Measurements from ENCODE around the gene CRISPLD2. TPM values are rescaled to one million over a fixed set of nuclear protein-coding genes. Genes with fewer than 3 reads are reported as not detected.

Gene CRISPLD2
- total and polyA plus RNA-seq, 10 of the 15 experiments (the other 5 are each of a cell fraction or from before 2014, with no cell fraction given) = 0.03 to 0.30 (median 0.08) TPM; not detected in 5

- Histone ChIP-seq H3K9me3 (replicated peaks; ENCODE audit: control insufficient read depth, insufficient read depth, low read length) (no peaks in the 10 kb centered on the region), H4K20me1 (ENCODE audit: control insufficient read depth, insufficient read depth) (no peaks in the 10 kb centered on the region), H2AFZ (ENCODE audit: control insufficient read depth, low read depth, low read length) (no peak overlapping the region), H3K27me3 (replicated peaks in 1 of 2; ENCODE audit: control insufficient read depth in 2 of 2, insufficient read depth in 2 of 2, low read length in 1 of 2) (peaks cover 3 to 4% of the 10 kb centered on the region in 2 experiments; a peak in 3 of 4 replicates), H3K4me2 (ENCODE audit: control insufficient read depth, insufficient read depth) (no peak overlapping the region), H3K27ac (ENCODE audit: control insufficient read depth, insufficient read depth) (no peak overlapping the region), H3K79me2 (ENCODE audit: control insufficient read depth, insufficient read depth, low read length) (no peaks in the 10 kb centered on the region), H3K4me1 (ENCODE audit: control insufficient read depth, insufficient read depth, low read length) (no peaks in the 10 kb centered on the region), H3K9ac (ENCODE audit: control insufficient read depth, insufficient read depth, low read length) (no peak overlapping the region), H3K36me3 (ENCODE audit: control insufficient read depth in 2 of 2, insufficient read depth in 2 of 2, low read length in 1 of 2) (no peaks in the 10 kb centered on the region), H3K4me3 (no peak overlapping the region)
- DNase-seq (ENCODE audit: low read depth, low spot score) (no peak), ATAC-seq (no peak), FAIRE-seq (no peak)
- CTCF ChIA-PET = no interaction called here
- in situ Hi-C loops (cut with MboI) (no loop called here), intact Hi-C loops (cut with micrococcal nuclease; ENCODE audit: unreplicated experiment) (no loop called here)
- BruUV-seq (replicated peaks) = no TSS peak
- RAD21 ChIA-PET (ENCODE audit: unreplicated experiment) = no interaction called here
- SMC1A ChIA-PET (ENCODE audit: uncharacterized antibody, unreplicated experiment) = no interaction called here
- WGBS (ENCODE audit: insufficient coverage, insufficient replicate concordance, low lambda C conversion rate, missing lambda C conversion rate) = 6% methylated on average over 5 of the region's 5 CpGs
- POLR2A ChIA-PET = no interaction called here
- TF ChIP-seq ZBTB4 (CRISPR knock-in tag; IDR thresholded peaks at IDR 0.05) (no peak), POLR2AphosphoS5 (IDR thresholded peaks at IDR 0.05; ENCODE audit: low read length) (no peak), TAF1 (IDR thresholded peaks at IDR 0.05; ENCODE audit: borderline replicate concordance, low read depth, low read length) (no peak), PKNOX1 (IDR thresholded peaks at IDR 0.05) (no peak), BACH1 (IDR thresholded peaks at IDR 0.05; ENCODE audit: borderline replicate concordance) (no peak), EZH2 (IDR thresholded peaks at IDR 0.05; ENCODE audit: borderline replicate concordance, control insufficient read depth, low read depth, low read length) (no peak), ZNF274 (IDR thresholded peaks at IDR 0.05; ENCODE audit: insufficient read depth, insufficient read length) (no peak), POLR2A (IDR thresholded peaks at IDR 0.05; ENCODE audit: low read depth, low read length) (no peak), ZNF687 (IDR thresholded peaks at IDR 0.05) (no peak)
- TF ChIP-seq, protein P1, sequence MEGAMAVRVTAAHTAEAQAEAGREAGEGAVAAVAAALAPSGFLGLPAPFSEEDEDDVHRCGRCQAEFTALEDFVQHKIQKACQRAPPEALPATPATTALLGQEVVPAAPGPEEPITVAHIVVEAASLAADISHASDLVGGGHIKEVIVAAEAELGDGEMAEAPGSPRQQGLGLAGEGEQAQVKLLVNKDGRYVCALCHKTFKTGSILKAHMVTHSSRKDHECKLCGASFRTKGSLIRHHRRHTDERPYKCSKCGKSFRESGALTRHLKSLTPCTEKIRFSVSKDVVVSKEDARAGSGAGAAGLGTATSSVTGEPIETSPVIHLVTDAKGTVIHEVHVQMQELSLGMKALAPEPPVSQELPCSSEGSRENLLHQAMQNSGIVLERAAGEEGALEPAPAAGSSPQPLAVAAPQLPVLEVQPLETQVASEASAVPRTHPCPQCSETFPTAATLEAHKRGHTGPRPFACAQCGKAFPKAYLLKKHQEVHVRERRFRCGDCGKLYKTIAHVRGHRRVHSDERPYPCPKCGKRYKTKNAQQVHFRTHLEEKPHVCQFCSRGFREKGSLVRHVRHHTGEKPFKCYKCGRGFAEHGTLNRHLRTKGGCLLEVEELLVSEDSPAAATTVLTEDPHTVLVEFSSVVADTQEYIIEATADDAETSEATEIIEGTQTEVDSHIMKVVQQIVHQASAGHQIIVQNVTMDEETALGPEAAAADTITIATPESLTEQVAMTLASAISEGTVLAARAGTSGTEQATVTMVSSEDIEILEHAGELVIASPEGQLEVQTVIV (IDR thresholded peaks at IDR 0.05; ENCODE audit: borderline replicate concordance, partially characterized antibody) = no peak
- TF ChIP-seq, protein P2, sequence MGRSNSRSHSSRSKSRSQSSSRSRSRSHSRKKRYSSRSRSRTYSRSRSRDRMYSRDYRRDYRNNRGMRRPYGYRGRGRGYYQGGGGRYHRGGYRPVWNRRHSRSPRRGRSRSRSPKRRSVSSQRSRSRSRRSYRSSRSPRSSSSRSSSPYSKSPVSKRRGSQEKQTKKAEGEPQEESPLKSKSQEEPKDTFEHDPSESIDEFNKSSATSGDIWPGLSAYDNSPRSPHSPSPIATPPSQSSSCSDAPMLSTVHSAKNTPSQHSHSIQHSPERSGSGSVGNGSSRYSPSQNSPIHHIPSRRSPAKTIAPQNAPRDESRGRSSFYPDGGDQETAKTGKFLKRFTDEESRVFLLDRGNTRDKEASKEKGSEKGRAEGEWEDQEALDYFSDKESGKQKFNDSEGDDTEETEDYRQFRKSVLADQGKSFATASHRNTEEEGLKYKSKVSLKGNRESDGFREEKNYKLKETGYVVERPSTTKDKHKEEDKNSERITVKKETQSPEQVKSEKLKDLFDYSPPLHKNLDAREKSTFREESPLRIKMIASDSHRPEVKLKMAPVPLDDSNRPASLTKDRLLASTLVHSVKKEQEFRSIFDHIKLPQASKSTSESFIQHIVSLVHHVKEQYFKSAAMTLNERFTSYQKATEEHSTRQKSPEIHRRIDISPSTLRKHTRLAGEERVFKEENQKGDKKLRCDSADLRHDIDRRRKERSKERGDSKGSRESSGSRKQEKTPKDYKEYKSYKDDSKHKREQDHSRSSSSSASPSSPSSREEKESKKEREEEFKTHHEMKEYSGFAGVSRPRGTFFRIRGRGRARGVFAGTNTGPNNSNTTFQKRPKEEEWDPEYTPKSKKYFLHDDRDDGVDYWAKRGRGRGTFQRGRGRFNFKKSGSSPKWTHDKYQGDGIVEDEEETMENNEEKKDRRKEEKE (IDR thresholded peaks at IDR 0.05) = no peak
Observed at GRCh38 chr16:84844049-84844350, 24.2 kb downstream of the CRISPLD2 start.

Measured in GM12878 (cell line).